Measurements from ENCODE around the gene CPNE1. TPM values are rescaled to one million over a fixed set of nuclear protein-coding genes. Genes with fewer than 3 reads are reported as not detected.

Gene CPNE1
- total and polyA plus RNA-seq, 2 of the 8 experiments (the other 6 are each of a cell fraction or from before 2014, with no cell fraction given): 294 to 346 TPM

GRCh38 chr20:35620818-35621559 is 43.7 kb downstream of the CPNE1 start:
- H3K4ac ChIP-seq (replicated peaks; ENCODE audit: insufficient read length, low read depth, low read length): no peak overlapping the region
- H3K9me3 ChIP-seq (ENCODE audit: insufficient read depth in 2 of 2, low read depth in 1 of 2, low read length in 1 of 2): no peaks in the 10 kb centered on the region
- H3K4me3 ChIP-seq (ENCODE audit: extremely low read depth in 1 of 4, insufficient read depth in 2 of 4, low read depth in 3 of 4, low read length in 4 of 4): no peak overlapping the region
- H4K91ac ChIP-seq (replicated peaks; ENCODE audit: insufficient read length, low read length): no peak overlapping the region
- DNase-seq (ENCODE audit: low read depth in 1 of 2, low spot score in 2 of 2) (no peak), FAIRE-seq (no peak)
- H3K79me2 ChIP-seq (ENCODE audit: control insufficient read depth in 1 of 2, insufficient read depth in 2 of 2, low read length in 2 of 2): no peaks in the 10 kb centered on the region
- no peak overlapping the region for H3K9ac ChIP-seq (replicated peaks in 1 of 4; ENCODE audit: extremely low read depth in 1 of 4, low read depth in 3 of 4, low read length in 3 of 4)
- H3K23ac ChIP-seq (ENCODE audit: insufficient read length): no peak overlapping the region
- TF ChIP-seq SP2 (IDR thresholded peaks at IDR 0.05; ENCODE audit: low read length): no peak
- TF ChIP-seq NRF1 (IDR thresholded peaks at IDR 0.05; ENCODE audit: low read depth, low read length): no peak
- no peak for TF ChIP-seq RNF2 (IDR thresholded peaks at IDR 0.05; ENCODE audit: borderline replicate concordance, low read depth, low read length, missing control alignments, poor library complexity, severe bottlenecking)
- no peak for TF ChIP-seq MAX (IDR thresholded peaks at IDR 0.05)
- TF ChIP-seq CTBP2 (IDR thresholded peaks at IDR 0.05; ENCODE audit: borderline replicate concordance, insufficient read depth, insufficient read length, low read length): no peak
- H2AK5ac ChIP-seq (ENCODE audit: low read depth, low read length): no peak overlapping the region
- no peak overlapping the region for H2AFZ ChIP-seq (ENCODE audit: low read length)
- no peak overlapping the region for H2BK12ac ChIP-seq (ENCODE audit: low read depth, low read length)
- H2BK15ac ChIP-seq (ENCODE audit: low read length): no peak overlapping the region
- peaks cover 9% of the 10 kb centered on the region; the same call in 1 of the 2 replicates for H3K23me2 ChIP-seq (ENCODE audit: low read depth, low read length)
- H3K18ac ChIP-seq (ENCODE audit: extremely low read depth, low read length): no peak overlapping the region
- H4K8ac ChIP-seq (ENCODE audit: extremely low read depth, insufficient read depth, low read length): no peak overlapping the region
- ChIA-PET CTCF (ENCODE audit: partially characterized antibody) (interaction anchor here (0.6 to 10.1 kb wide), 27 partner anchors 8 to 525 kb away, joined by 3 to 121 read pairs (median 4); partner anchors contain the start of genes ERGIC3, RBM39 and SCAND1), POLR2A (ENCODE audit: partially characterized antibody) (interaction anchor here (0.6 to 4.8 kb wide), 9 partner anchors 10 to 166 kb away, joined by 3 to 25 read pairs (median 4); partner anchors contain the start of genes CEP250, CPNE1, ERGIC3 and RBM12)
- no peak overlapping the region for H2BK120ac ChIP-seq (replicated peaks; ENCODE audit: low read depth, low read length)
- H3K36me3 ChIP-seq (ENCODE audit: control insufficient read depth in 2 of 4, insufficient read depth in 4 of 4, low read length in 3 of 4): peaks cover 7 to 15% (median 9%) of the 10 kb centered on the region in 4 experiments
- no peak overlapping the region for H2BK20ac ChIP-seq (ENCODE audit: low read length)
- H3K4me2 ChIP-seq (ENCODE audit: insufficient read depth in 1 of 2, low read depth in 2 of 2, low read length in 2 of 2): no peak overlapping the region
- peaks cover 0 to 8% (median 7%) of the 10 kb centered on the region in 4 experiments; a peak in 3 of 7 replicates for H3K27me3 ChIP-seq (replicated peaks in 1 of 4; ENCODE audit: control insufficient read depth in 3 of 4, extremely low read depth in 1 of 4, insufficient read depth in 3 of 4, low read length in 3 of 4)
- H4K20me1 ChIP-seq (replicated peaks in 1 of 2; ENCODE audit: control insufficient read depth in 1 of 2, insufficient read depth in 2 of 2, low read length in 2 of 2): no peaks in the 10 kb centered on the region
- H3K27ac ChIP-seq (ENCODE audit: low read depth, low read length): no peak overlapping the region
- no peak overlapping the region for H2BK5ac ChIP-seq (ENCODE audit: low read depth, low read length)
- H3K4me1 ChIP-seq (replicated peaks in 1 of 4; ENCODE audit: control insufficient read depth in 3 of 4, insufficient read depth in 4 of 4, low read length in 3 of 4): peaks cover 0 to 19% (median 8%) of the 10 kb centered on the region in 4 experiments; a peak in 6 of 7 replicates
- H3K14ac ChIP-seq (ENCODE audit: insufficient read length): no peak overlapping the region
- no peak overlapping the region for H3K56ac ChIP-seq (replicated peaks; ENCODE audit: insufficient read length, low read depth, low read length)
- WGBS, 2 experiments (ENCODE audit: extremely low coverage in 1 of 2, insufficient coverage in 1 of 2, insufficient read length in 1 of 2, insufficient replicate concordance in 2 of 2, low coverage in 1 of 2, low lambda C conversion rate in 2 of 2, missing lambda C conversion rate in 1 of 2): 93% methylated on average over 11 of the region's 11 CpGs; no CpG with 5 or more reads in 1 of the 2 experiments
- H4K5ac ChIP-seq (ENCODE audit: insufficient read length, low read depth, low read length): no peak overlapping the region
- H3K79me1 ChIP-seq (ENCODE audit: low read depth, low read length): no peaks in the 10 kb centered on the region
